Upper lobe of left lung (tissue), 4 donors: Measurements from ENCODE around the gene PABPN1L.

ENCODE experiments used
- CTCF ChIP-seq, 6 experiments: fragments of 450-650 bp in 4 of 6; fragments of 200-600 bp in 2 of 6; sonication (generic) in 2 of 6; IDR thresholded peaks; one replicate each; pipeline ENCODE4 v1.5.1; 2016 to 2019; ENCODE audit warnings: antibody characterized with exemption in 6 of 6
- EP300 ChIP-seq, 4 donors: sonication (generic); formaldehyde crosslinking; IDR thresholded peaks; one replicate each; pipeline ENCODE4 v1.5.1; 2017; ENCODE audit warnings: antibody characterized with exemption in 4 of 4, control low read depth in 2 of 4
- POLR2A ChIP-seq, 4 donors: fragments of 450-650 bp; IDR thresholded peaks; one replicate each; pipeline ENCODE4 v1.5.1; 2016 to 2017; ENCODE audit warnings: antibody characterized with exemption in 4 of 4, mild to moderate bottlenecking in 2 of 4
- POLR2AphosphoS5 ChIP-seq, 2 donors: sonication (generic); formaldehyde crosslinking; IDR thresholded peaks; one replicate each; pipeline ENCODE4 v1.5.1; 2017; ENCODE audit warnings: antibody characterized with exemption in 2 of 2

- peak in 3 of 4 donors; percentile 63 to 92 (median 77) for TF ChIP-seq POLR2A (IDR thresholded peaks at IDR 0.05)
- TF ChIP-seq CTCF (IDR thresholded peaks at IDR 0.05) = peak in 1 of 6 experiments; percentile 19
- peak; percentile 90 to 92 for TF ChIP-seq POLR2AphosphoS5 (IDR thresholded peaks at IDR 0.05)
- TF ChIP-seq EP300 (IDR thresholded peaks at IDR 0.05) = peak in 1 of 4 donors; percentile 15
These were observed 9.4 kb downstream of the PABPN1L start, which contains the start of the genes GALNS and TRAPPC2L for GRCh38 chr16:88856828-88857727.
